GM23338 (cell line): ENCODE measurements around the gene CLDN17.

Source experiments
- EZH2 ChIP-seq: fragments of 200-600 bp; sonication (generic); IDR thresholded peaks from one replicate; pipeline ENCODE4 v1.8.0; 2017; ENCODE audit warnings: antibody characterized with exemption, mild to moderate bottlenecking, low read depth; ENCODE audit not compliant: unreplicated experiment
- EZH2phosphoT487 ChIP-seq: fragments of 200-600 bp; sonication (generic); IDR thresholded peaks from one replicate; pipeline ENCODE4 v1.8.1; 2018; ENCODE audit warnings: antibody characterized with exemption; ENCODE audit not compliant: unreplicated experiment
- JUNB ChIP-seq: IDR thresholded peaks from one replicate; pipeline ENCODE4 v1.6.1; 2016; ENCODE audit warnings: antibody characterized with exemption; ENCODE audit not compliant: unreplicated experiment
- NANOG ChIP-seq: IDR thresholded peaks from 2 replicates; pipeline ENCODE4 v1.6.1; 2016; ENCODE audit warnings: antibody characterized with exemption, borderline replicate concordance
- POLR2AphosphoS5 ChIP-seq: IDR thresholded peaks from 2 replicates; pipeline ENCODE4 v1.6.1; 2016; ENCODE audit warnings: antibody characterized with exemption, low read depth
- STAT1 ChIP-seq: IDR thresholded peaks from one replicate; pipeline ENCODE4 v1.6.1; 2016; ENCODE audit warnings: antibody characterized with exemption; ENCODE audit not compliant: unreplicated experiment
- ZNF331 ChIP-seq: fragments of 250-450 bp; sonication (Bioruptor Pico); IDR thresholded peaks from 2 replicates; pipeline ENCODE4 v1.5.0; 2020; ENCODE audit warnings: low read depth, mild to moderate bottlenecking, moderate library complexity
- TF ChIP-seq, protein P1 (sequence below), 2 experiments: fragments of 200-600 bp in 1 of 2; sonication (generic) in 1 of 2; conservative IDR thresholded peaks; 2 replicates each; pipeline versions ENCODE4 v1.5.1 to v1.6.1; 2016 to 2017; ENCODE audit warnings: antibody characterized with exemption in 2 of 2, low read depth in 2 of 2, mild to moderate bottlenecking in 2 of 2, moderate library complexity in 1 of 2
- TF ChIP-seq, protein P2 (sequence below): IDR thresholded peaks from one replicate; pipeline ENCODE4 v1.6.1; 2018; ENCODE audit warnings: antibody characterized with exemption; ENCODE audit not compliant: unreplicated experiment
- TF ChIP-seq, protein P3 (sequence below): IDR thresholded peaks from 2 replicates; pipeline ENCODE4 v1.6.1; 2016; ENCODE audit warnings: antibody characterized with exemption

DNA sequence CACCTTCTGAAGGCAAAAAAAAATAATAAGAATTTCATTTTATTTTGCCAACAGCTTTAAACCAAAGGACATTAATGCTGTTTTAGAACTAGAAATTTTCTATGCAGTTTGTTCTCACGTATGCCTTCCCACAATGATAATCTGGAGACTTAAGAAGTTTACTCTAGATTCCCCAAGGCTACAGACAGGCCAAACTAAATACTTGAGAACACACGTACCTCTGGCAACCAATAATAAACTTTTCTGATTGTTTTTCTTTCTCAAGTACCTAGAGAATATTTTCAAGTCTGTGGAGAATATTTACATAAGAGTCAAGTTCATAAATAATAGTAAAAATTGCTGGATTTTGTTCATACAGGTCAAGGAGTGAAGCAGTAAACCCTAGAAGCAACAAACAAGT, 33.4 kb upstream of the CLDN17 start:
- TF ChIP-seq POLR2AphosphoS5: no peak
- TF ChIP-seq, protein P1, sequence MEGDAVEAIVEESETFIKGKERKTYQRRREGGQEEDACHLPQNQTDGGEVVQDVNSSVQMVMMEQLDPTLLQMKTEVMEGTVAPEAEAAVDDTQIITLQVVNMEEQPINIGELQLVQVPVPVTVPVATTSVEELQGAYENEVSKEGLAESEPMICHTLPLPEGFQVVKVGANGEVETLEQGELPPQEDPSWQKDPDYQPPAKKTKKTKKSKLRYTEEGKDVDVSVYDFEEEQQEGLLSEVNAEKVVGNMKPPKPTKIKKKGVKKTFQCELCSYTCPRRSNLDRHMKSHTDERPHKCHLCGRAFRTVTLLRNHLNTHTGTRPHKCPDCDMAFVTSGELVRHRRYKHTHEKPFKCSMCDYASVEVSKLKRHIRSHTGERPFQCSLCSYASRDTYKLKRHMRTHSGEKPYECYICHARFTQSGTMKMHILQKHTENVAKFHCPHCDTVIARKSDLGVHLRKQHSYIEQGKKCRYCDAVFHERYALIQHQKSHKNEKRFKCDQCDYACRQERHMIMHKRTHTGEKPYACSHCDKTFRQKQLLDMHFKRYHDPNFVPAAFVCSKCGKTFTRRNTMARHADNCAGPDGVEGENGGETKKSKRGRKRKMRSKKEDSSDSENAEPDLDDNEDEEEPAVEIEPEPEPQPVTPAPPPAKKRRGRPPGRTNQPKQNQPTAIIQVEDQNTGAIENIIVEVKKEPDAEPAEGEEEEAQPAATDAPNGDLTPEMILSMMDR (conservative IDR thresholded peaks at IDR 0.05; ENCODE audit: low read depth in 2 of 2): no peak
- TF ChIP-seq EZH2: no peak
- TF ChIP-seq, protein P2, sequence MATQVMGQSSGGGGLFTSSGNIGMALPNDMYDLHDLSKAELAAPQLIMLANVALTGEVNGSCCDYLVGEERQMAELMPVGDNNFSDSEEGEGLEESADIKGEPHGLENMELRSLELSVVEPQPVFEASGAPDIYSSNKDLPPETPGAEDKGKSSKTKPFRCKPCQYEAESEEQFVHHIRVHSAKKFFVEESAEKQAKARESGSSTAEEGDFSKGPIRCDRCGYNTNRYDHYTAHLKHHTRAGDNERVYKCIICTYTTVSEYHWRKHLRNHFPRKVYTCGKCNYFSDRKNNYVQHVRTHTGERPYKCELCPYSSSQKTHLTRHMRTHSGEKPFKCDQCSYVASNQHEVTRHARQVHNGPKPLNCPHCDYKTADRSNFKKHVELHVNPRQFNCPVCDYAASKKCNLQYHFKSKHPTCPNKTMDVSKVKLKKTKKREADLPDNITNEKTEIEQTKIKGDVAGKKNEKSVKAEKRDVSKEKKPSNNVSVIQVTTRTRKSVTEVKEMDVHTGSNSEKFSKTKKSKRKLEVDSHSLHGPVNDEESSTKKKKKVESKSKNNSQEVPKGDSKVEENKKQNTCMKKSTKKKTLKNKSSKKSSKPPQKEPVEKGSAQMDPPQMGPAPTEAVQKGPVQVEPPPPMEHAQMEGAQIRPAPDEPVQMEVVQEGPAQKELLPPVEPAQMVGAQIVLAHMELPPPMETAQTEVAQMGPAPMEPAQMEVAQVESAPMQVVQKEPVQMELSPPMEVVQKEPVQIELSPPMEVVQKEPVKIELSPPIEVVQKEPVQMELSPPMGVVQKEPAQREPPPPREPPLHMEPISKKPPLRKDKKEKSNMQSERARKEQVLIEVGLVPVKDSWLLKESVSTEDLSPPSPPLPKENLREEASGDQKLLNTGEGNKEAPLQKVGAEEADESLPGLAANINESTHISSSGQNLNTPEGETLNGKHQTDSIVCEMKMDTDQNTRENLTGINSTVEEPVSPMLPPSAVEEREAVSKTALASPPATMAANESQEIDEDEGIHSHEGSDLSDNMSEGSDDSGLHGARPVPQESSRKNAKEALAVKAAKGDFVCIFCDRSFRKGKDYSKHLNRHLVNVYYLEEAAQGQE: no peak
- TF ChIP-seq JUNB: no peak
- no peak for TF ChIP-seq ZNF331 (CRISPR knock-in tag)
- no peak for TF ChIP-seq STAT1
- no peak for TF ChIP-seq EZH2phosphoT487
- TF ChIP-seq, protein P3, sequence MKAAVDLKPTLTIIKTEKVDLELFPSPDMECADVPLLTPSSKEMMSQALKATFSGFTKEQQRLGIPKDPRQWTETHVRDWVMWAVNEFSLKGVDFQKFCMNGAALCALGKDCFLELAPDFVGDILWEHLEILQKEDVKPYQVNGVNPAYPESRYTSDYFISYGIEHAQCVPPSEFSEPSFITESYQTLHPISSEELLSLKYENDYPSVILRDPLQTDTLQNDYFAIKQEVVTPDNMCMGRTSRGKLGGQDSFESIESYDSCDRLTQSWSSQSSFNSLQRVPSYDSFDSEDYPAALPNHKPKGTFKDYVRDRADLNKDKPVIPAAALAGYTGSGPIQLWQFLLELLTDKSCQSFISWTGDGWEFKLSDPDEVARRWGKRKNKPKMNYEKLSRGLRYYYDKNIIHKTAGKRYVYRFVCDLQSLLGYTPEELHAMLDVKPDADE: no peak
- no peak for TF ChIP-seq NANOG
